GM12875 (cell line): Measurements from ENCODE around the gene TBC1D22A.

Experiments used
- H3K4me3 ChIP-seq: one replicate; pipeline ENCODE4 v1.5.1; 2011; ENCODE audit warnings: low read depth, low read length, control low read depth
- CTCF ChIP-seq: IDR thresholded peaks from 2 replicates; pipeline ENCODE4 v1.5.1; 2011; ENCODE audit warnings: low read depth, mild to moderate bottlenecking, control low read depth, inconsistent platforms, low read length, moderate library complexity, borderline replicate concordance; ENCODE audit not compliant: insufficient read depth

TBC1D22A gene

GRCh38 chr22:46801331-46801811 is 38.9 kb downstream of the TBC1D22A start:
- H3K4me3 ChIP-seq = no peak overlapping the region
- TF ChIP-seq CTCF = no peak

- no peak for TF ChIP-seq CTCF
- H3K4me3 ChIP-seq = no peak overlapping the region
Observed at GRCh38 chr22:46801826-46802607, 39.6 kb downstream of the TBC1D22A start.

GRCh38 chr22:46802608-46803027 is 40.2 kb downstream of the TBC1D22A start:
- no peak for TF ChIP-seq CTCF

GRCh38 chr22:46803031-46803880 is 40.8 kb downstream of the TBC1D22A start:
- TF ChIP-seq CTCF = peak; percentile 98
- H3K4me3 ChIP-seq = no peak overlapping the region

More at GRCh38 chr22:46802608-46803027, 40.2 kb downstream of the TBC1D22A start:
- H3K4me3 ChIP-seq = no peak overlapping the region

- no peak for TF ChIP-seq CTCF
Observed at GRCh38 chr22:46803936-46804335, 41.5 kb downstream of the TBC1D22A start.

GRCh38 chr22:46806794-46807193 is 44.3 kb downstream of the TBC1D22A start:
- no peak overlapping the region for H3K4me3 ChIP-seq
- no peak for TF ChIP-seq CTCF

More at GRCh38 chr22:46803936-46804335, 41.5 kb downstream of the TBC1D22A start:
- no peak overlapping the region for H3K4me3 ChIP-seq
